Measurements from ENCODE around the gene HSD3B7. TPM values are rescaled to one million over a fixed set of nuclear protein-coding genes. Genes with fewer than 3 reads are reported as not detected.

HSD3B7 gene
- total and polyA plus RNA-seq, 2 of the 4 experiments (the other 2 are of a cell fraction) = 8.5 to 11.3 TPM

DNA sequence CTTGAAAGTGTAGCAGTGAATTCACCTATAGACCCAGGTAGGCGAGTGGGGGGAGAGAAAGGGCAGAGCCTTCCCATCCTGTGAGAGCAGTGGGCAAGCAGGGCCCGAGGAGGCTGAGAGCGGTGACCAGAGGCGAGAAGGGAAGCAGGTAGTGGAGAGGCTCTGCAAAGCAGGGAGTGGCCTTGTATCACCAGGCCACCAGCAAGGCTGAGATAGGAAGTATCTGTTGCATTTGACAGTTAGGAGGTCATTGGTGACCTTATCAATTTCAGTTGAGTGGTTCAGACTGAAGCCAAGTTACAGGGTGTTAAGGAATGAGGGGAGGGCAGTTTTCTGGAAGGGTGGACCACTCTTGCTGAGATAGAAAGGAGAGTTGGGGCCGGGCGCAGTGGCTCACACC is 10.7 kb upstream of the HSD3B7 start:
- H3K4me3 ChIP-seq (ENCODE audit: insufficient read depth, low read depth, low read length) = no peak overlapping the region
- H2BK20ac ChIP-seq (ENCODE audit: low read depth, low read length) = no peak overlapping the region
- no TSS peak for BruUV-seq (replicated peaks)
- CTCF ChIA-PET = no interaction called here
- 100% methylated on average over 3 of the region's 6 CpGs; no CpG with 5 or more reads in 1 of the 2 experiments for WGBS, 2 experiments (ENCODE audit: extremely low coverage in 2 of 2, insufficient read length in 1 of 2)
- no peak overlapping the region for H2AK5ac ChIP-seq (ENCODE audit: low read depth, low read length)
- H3K4me2 ChIP-seq (ENCODE audit: low read depth, low read length) = no peak overlapping the region
- no peak overlapping the region for H4K91ac ChIP-seq (ENCODE audit: insufficient read depth, low read depth, low read length)
- no peak overlapping the region for H2BK5ac ChIP-seq (ENCODE audit: low read depth, low read length, poor library complexity, severe bottlenecking)
- POLR2A ChIA-PET (ENCODE audit: unreplicated experiment) = no interaction called here
- DNase-seq (no peak), ATAC-seq (ENCODE audit: low read depth) (no peak)
- intact Hi-C loops (cut with micrococcal nuclease) = no loop called here
- H3K14ac ChIP-seq (replicated peaks; ENCODE audit: low read depth, low read length) = no peak overlapping the region
- no peak overlapping the region for H2AK9ac ChIP-seq (replicated peaks; ENCODE audit: low read depth, low read length, poor library complexity)
- no peak overlapping the region for H3K9ac ChIP-seq (ENCODE audit: low read depth, low read length)
- no peak overlapping the region for H2BK120ac ChIP-seq (ENCODE audit: low read depth, low read length)
- H2AFZ ChIP-seq (replicated peaks; ENCODE audit: low read length, poor library complexity) = no peak overlapping the region
- no peaks in the 10 kb centered on the region for H3K9me3 ChIP-seq (ENCODE audit: control insufficient read depth, insufficient read depth, low read length)
- peaks cover 8 to 19% of the 10 kb centered on the region in 2 experiments for H3K79me1 ChIP-seq (ENCODE audit: low read depth in 1 of 2, low read length in 2 of 2)
- dilution Hi-C loops (cut with HindIII; ENCODE audit: low sequenced_read_pairs, unreplicated experiment) = no loop called here
- H4K20me1 ChIP-seq (ENCODE audit: insufficient read depth, low read length) = no peaks in the 10 kb centered on the region; the same call in none of the 2 replicates
- H2BK15ac ChIP-seq (ENCODE audit: low read depth, low read length) = no peak overlapping the region
- H3K56ac ChIP-seq (ENCODE audit: extremely low read depth, insufficient read depth, low read length) = no peak overlapping the region
- no peak overlapping the region for H4K5ac ChIP-seq (ENCODE audit: low read depth, low read length)
- no peak overlapping the region for H3K23ac ChIP-seq (ENCODE audit: low read depth, low read length)
- no peak overlapping the region for H4K8ac ChIP-seq (ENCODE audit: low read depth in 2 of 2, low read length in 2 of 2)
- no peaks in the 10 kb centered on the region for H3K9me1 ChIP-seq (ENCODE audit: insufficient read depth, low read length)
- H3K4me1 ChIP-seq (ENCODE audit: control insufficient read depth, insufficient read depth, low read length) = peaks cover 2% of the 10 kb centered on the region; the same call in 1 of the 2 replicates
- H3K4ac ChIP-seq (ENCODE audit: low read depth, low read length) = no peak overlapping the region
- no peak overlapping the region for H3K18ac ChIP-seq (ENCODE audit: low read depth, low read length)
- in situ Hi-C loops (cut with MboI; ENCODE audit: low sequenced_read_pairs) = no loop called here
- H3K27me3 ChIP-seq (ENCODE audit: control insufficient read depth, insufficient read depth, low read length) = no peaks in the 10 kb centered on the region
- TF ChIP-seq CHD1 (IDR thresholded peaks at IDR 0.05; ENCODE audit: low read depth, low read length) = no peak
- TF ChIP-seq, protein P1, sequence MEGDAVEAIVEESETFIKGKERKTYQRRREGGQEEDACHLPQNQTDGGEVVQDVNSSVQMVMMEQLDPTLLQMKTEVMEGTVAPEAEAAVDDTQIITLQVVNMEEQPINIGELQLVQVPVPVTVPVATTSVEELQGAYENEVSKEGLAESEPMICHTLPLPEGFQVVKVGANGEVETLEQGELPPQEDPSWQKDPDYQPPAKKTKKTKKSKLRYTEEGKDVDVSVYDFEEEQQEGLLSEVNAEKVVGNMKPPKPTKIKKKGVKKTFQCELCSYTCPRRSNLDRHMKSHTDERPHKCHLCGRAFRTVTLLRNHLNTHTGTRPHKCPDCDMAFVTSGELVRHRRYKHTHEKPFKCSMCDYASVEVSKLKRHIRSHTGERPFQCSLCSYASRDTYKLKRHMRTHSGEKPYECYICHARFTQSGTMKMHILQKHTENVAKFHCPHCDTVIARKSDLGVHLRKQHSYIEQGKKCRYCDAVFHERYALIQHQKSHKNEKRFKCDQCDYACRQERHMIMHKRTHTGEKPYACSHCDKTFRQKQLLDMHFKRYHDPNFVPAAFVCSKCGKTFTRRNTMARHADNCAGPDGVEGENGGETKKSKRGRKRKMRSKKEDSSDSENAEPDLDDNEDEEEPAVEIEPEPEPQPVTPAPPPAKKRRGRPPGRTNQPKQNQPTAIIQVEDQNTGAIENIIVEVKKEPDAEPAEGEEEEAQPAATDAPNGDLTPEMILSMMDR (conservative IDR thresholded peaks at IDR 0.05; ENCODE audit: low read depth, low read length) = no peak
- TF ChIP-seq, protein P2, sequence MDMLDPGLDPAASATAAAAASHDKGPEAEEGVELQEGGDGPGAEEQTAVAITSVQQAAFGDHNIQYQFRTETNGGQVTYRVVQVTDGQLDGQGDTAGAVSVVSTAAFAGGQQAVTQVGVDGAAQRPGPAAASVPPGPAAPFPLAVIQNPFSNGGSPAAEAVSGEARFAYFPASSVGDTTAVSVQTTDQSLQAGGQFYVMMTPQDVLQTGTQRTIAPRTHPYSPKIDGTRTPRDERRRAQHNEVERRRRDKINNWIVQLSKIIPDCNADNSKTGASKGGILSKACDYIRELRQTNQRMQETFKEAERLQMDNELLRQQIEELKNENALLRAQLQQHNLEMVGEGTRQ (IDR thresholded peaks at IDR 0.05; ENCODE audit: low read depth, low read length) = no peak
- TF ChIP-seq RCOR1 (IDR thresholded peaks at IDR 0.05; ENCODE audit: insufficient replicate concordance, low read length) = no peak
- no peak for TF ChIP-seq MAFK (IDR thresholded peaks at IDR 0.05; ENCODE audit: low read depth, low read length)
- TF ChIP-seq MXI1 (IDR thresholded peaks at IDR 0.05; ENCODE audit: borderline replicate concordance, low read depth, low read length) = no peak
- TF ChIP-seq RFX5 (IDR thresholded peaks at IDR 0.05; ENCODE audit: low read depth, low read length) = no peak
- peaks cover 70% of the 10 kb centered on the region for H3K36me3 ChIP-seq (ENCODE audit: control insufficient read depth, insufficient read depth, low read length)
- no peak overlapping the region for H3K27ac ChIP-seq (ENCODE audit: insufficient read depth, low read length)
